Cardiac muscle cell (in vitro differentiated cells and primary cell): Measurements from ENCODE around the gene SOAT2. TPM values are rescaled to one million over a fixed set of nuclear protein-coding genes. Genes with fewer than 3 reads are reported as not detected.
"Not testable (repeated sequence)": the region's sequence is repeated elsewhere in the genome, so short reads cannot be mapped to it uniquely, and the experiment has no call there.

Experiments
- DNase-seq, 2 donors: peaks; one replicate each; pipeline versions ENCODE4 v3.0.0 to v3.0.0-alpha.2; 2010 to 2017; ENCODE audit warnings: low read depth in 1 of 2, low spot score in 1 of 2
- H3K27ac ChIP-seq: fragments of 200-600 bp; sonication (generic); 2 replicates; pipeline ENCODE4 v1.5.1; 2016
- H3K27me3 ChIP-seq: fragments of 200-600 bp; sonication (generic); 2 replicates; pipeline ENCODE4 v1.6.0; 2016; ENCODE audit warnings: control low read depth
- H3K36me3 ChIP-seq: fragments of 200-600 bp; sonication (generic); 2 replicates; pipeline ENCODE4 v1.5.1; 2016; ENCODE audit warnings: control low read depth
- H3K4me1 ChIP-seq: fragments of 200-600 bp; sonication (generic); 2 replicates; pipeline ENCODE4 v1.8.1; 2017; ENCODE audit warnings: low read depth, mild to moderate bottlenecking, mixed run types
- H3K4me3 ChIP-seq: fragments of 200-600 bp; sonication (generic); 2 replicates; pipeline ENCODE4 v1.5.1; 2016; ENCODE audit warnings: mild to moderate bottlenecking
- H3K9me3 ChIP-seq: fragments of 200-600 bp; sonication (generic); 2 replicates; pipeline ENCODE4 v1.5.1; 2017; ENCODE audit warnings: low read depth, mild to moderate bottlenecking, control low read depth
- polyA plus RNA-seq: library from polyadenylated mRNA; unstranded; fragments of >200 nt; fragmentation: Nextera tagmentation; extraction: Ambion mirVana; gene quantifications from 2 replicates; pipeline ENCODE4 v1.2.1, GENCODE V29; 2016
- total RNA-seq: library from RNA; depleted of rRNA; stranded (reverse); fragments of >200 nt; gene quantifications from 2 replicates; pipeline ENCODE4 v1.2.3, GENCODE V29; 2016
- TF ChIP-seq, protein P1 (sequence below): IDR thresholded peaks from 2 replicates; pipeline ENCODE4 v1.5.1; 2012; ENCODE audit warnings: low read depth, mild to moderate bottlenecking, low read length

SOAT2 gene
- total and polyA plus RNA-seq, 2 experiments from 2014 or later, result 0.57 to 1.9 TPM

DNA sequence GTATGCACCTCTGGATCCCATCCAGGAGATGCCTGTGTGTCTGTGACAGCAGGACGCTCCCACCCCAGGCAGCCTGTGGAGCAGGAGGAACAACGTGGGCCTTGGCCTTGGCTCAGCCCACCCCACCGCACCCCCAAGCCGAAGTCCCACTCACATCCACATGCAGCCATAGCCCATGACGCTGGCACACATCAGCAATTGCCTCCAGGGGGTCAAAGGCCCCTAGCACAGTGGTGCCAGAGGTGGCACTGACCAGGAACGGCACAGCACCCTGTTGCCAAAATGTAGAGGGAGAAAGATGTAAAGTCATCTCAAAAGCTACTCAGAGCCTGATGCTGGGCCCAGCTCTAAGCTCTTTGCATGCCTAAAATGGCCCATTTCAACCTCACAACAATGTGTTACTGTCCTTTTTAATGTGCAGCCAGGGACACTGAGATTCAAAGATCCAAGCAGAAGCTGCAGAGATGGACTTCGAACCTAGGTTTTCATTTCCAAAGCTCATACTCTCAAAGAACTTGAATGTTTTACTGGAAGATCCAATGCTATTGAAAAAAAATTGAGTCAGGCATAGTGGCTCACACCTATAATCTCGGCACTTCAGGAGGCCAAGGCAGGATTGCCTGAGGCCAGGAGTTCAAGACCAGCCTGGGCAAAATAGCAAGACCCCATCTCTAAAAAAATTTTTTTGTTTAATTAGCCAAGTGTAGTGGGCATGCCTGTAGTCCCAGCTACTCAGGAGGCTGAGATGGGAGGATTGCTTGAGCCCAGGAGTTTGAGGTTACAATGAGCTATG lies 58.0 kb downstream of the SOAT2 start:
- Histone ChIP-seq H3K4me1 (no peaks in the 10 kb centered on the region), H3K4me3 (no peak overlapping the region), H3K9me3 (no peaks in the 10 kb centered on the region), H3K27ac (no peak overlapping the region), H3K27me3 (no peaks in the 10 kb centered on the region), H3K36me3 (no peaks in the 10 kb centered on the region)
- no peak for DNase-seq
- TF ChIP-seq, protein P1, sequence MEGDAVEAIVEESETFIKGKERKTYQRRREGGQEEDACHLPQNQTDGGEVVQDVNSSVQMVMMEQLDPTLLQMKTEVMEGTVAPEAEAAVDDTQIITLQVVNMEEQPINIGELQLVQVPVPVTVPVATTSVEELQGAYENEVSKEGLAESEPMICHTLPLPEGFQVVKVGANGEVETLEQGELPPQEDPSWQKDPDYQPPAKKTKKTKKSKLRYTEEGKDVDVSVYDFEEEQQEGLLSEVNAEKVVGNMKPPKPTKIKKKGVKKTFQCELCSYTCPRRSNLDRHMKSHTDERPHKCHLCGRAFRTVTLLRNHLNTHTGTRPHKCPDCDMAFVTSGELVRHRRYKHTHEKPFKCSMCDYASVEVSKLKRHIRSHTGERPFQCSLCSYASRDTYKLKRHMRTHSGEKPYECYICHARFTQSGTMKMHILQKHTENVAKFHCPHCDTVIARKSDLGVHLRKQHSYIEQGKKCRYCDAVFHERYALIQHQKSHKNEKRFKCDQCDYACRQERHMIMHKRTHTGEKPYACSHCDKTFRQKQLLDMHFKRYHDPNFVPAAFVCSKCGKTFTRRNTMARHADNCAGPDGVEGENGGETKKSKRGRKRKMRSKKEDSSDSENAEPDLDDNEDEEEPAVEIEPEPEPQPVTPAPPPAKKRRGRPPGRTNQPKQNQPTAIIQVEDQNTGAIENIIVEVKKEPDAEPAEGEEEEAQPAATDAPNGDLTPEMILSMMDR, result no peak

DNA sequence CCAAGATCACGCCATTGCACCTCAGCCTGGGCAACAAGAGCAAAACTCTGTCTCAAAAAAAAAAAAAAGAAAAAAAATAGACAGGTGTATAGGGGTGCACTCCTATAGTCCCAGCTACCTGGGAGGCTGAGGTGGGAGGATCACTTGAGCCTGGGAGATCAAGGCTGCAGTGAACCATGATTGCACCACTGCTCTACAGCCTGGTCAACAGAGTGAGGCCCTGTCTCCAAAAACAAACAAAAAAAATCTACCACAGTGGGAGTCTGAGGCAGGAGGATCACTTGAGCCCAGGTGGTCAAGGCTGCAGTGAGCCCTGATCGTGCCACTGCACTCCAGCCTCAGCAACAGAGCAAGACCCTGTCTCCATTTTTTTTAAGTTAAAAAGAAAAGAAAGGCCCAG lies 59.7 kb downstream of the SOAT2 start:
- H3K4me1 ChIP-seq, result not testable (repeated sequence)

DNA sequence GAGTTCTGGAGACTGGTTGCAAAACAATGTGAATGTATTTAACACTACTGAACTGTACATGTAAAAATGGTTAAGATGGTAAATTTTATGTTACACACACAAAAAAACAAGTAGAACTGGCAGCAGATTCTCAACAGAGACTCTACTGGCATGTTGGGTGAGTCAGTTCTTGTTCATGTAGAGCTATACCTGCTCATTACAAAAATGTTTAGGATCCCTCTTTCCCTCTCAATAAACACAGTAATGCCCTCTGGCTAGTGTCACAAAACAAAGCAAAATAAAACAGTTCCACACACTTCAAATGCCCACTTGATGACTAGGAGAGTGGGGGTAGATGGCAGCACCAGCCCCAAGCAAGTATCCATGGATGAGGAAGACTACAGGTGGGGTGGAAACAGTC lies 63.6 kb downstream of the SOAT2 start:
- Histone ChIP-seq H3K9me3 (no peaks in the 10 kb centered on the region), H3K27ac (no peak overlapping the region), H3K4me1 (no peaks in the 10 kb centered on the region), H3K4me3 (no peak overlapping the region), H3K27me3 (no peaks in the 10 kb centered on the region), H3K36me3 (no peaks in the 10 kb centered on the region)
- TF ChIP-seq, protein P1, result no peak
- no peak for DNase-seq

More for the DNA sequence above, 59.7 kb downstream of the SOAT2 start:
- not testable (repeated sequence) for H3K27me3 ChIP-seq, H3K36me3 ChIP-seq, H3K27ac ChIP-seq, H3K9me3 ChIP-seq, H3K4me3 ChIP-seq, DNase-seq

DNA sequence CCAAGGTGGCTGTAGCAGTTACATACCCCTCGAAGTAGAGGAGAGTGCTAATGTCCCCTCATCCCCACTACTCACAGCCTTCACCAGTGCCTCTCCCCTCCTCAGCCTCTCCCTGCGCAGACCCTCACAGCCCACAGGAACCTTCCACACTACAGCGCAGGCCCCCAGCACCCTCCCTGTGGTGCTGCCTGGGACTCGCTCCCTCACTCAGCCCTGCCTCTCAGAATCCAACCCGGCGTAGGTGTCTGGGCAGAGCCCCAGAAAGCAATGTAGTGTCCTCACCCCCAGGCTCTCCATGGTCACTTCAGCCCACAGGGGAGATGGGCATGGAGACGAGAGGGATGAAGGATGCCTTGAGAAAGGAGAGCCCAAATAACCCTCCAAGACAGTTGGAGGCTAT lies 66.4 kb downstream of the SOAT2 start:
- no peaks in the 10 kb centered on the region for H3K4me1 ChIP-seq
- no peaks in the 10 kb centered on the region for H3K36me3 ChIP-seq
- no peak overlapping the region for H3K27ac ChIP-seq
- TF ChIP-seq, protein P1, result no peak
- no peaks in the 10 kb centered on the region for H3K27me3 ChIP-seq
- no peak overlapping the region for H3K4me3 ChIP-seq
- no peaks in the 10 kb centered on the region for H3K9me3 ChIP-seq
- no peak for DNase-seq

DNA sequence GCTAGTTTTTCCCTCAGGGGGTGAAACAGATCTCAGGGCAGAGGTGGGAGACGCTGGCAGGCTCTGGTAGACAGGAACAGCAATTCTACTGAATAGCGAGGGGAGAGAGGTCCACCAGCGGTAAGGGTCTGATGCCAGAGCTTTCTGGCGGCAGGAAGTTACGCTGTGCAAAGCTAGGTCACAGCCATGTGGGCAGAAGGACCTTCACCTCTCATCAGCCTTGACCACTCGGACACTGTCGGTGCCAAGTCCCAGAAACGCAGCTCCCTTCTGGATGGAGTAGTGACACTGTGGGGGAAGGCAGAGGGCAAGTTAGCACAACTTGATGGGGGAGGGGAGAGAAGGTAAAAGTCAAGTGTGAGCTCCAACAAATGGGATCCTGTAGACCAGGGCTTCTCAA lies 66.9 kb downstream of the SOAT2 start:
- peaks cover 5% of the 10 kb centered on the region for H3K4me1 ChIP-seq
- H3K27ac ChIP-seq, result no peak overlapping the region
- no peaks in the 10 kb centered on the region for H3K36me3 ChIP-seq
- no peak overlapping the region for H3K4me3 ChIP-seq
- no peak for DNase-seq
- no peaks in the 10 kb centered on the region for H3K9me3 ChIP-seq
- TF ChIP-seq, protein P1, result no peak
- H3K27me3 ChIP-seq, result no peaks in the 10 kb centered on the region

DNA sequence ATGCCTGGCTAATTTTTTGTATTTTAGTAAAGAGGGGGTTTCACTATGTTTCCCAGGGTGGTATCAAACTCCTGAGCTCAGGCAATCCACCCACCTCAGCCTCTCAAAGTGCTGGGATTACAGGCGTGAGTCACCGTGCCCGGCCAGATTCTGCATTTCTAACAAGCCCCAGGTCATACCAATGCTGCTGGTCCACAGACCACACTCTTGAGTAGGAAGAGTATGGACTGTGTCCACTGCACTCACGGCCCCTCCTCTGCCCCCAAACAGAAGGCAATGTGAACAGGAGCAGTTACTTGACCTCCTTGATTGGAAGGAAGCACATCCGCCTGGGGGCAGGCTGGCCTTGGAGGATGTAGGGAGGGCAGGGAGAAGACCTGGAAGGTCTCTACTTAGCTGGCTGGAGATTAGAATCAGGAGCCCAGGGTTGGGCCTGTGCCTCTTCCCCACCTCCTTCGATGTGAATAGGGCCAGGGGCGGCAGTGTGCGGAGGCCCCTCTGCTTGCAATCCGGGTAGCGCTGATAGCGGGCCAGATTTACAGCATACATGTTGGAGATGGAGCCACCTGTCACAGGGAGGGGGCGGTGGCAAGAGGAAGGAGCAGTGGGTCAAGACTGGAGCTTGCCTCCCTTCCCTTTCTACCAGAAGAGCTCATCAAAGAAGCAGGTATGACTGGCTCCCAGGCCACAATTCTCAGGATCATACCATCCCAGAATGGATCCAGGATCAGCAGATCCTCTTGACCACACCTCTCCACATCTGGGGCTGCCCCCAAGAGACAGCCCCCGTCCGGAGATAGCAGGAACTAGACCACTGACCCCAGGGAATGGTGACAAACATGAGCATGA lies 67.8 kb downstream of the SOAT2 start:
- TF ChIP-seq, protein P1, result no peak
- DNase-seq, result no peak
- Histone ChIP-seq H3K9me3 (no peaks in the 10 kb centered on the region), H3K27me3 (no peaks in the 10 kb centered on the region), H3K4me3 (no peak overlapping the region), H3K27ac (no peak overlapping the region), H3K4me1 (peaks cover 10% of the 10 kb centered on the region), H3K36me3 (no peaks in the 10 kb centered on the region)
